ENCODE data around the gene CCDC30. TPM values are rescaled to one million over a fixed set of nuclear protein-coding genes. Genes with fewer than 3 reads are reported as not detected.

The CCDC30 gene
- total RNA-seq, 4 donors from 2014 or later = 0.75 to 3.7 (median 1.7) TPM

DNA sequence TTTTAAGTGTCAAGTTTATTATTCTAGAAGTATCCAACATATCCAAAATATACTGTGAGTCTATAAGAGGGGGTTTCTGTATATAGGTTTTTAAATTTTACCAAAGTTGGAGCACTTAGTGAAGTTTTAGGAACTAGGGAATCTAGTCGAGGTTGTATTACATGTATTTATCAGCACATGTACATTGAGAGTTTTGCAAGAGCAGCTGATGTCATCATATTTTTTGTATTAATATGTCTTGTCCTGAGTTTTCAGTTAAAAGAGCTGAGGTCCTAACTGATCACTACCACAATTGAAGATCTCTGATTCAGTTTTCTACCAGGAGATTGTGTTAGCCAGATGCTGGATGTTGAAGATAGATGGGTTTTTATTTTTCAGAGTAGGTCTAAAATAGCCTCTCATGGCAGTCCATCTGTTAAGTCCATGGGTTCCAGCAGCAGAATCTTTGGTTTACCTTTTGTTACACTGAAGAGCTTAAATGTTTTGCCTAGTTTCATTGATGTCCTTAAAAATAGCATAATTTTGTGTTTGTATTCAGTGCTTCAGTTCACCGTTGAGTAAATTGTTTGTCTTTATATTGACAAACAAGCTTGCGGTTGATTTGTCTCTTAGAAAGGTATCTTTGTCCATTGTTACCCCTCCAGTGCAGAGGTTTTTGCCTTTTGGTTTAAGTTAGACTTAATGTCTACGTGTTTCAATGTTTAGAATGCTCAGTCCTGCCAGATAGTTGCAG, 235.2 kb downstream of the CCDC30 start:
- Histone ChIP-seq H3K4me3 (no peak overlapping the region), H3K27ac (no peak overlapping the region), H3K9me3 (no peaks in the 10 kb centered on the region), H3K4me1 (peaks cover 0 to 23% (median 5%) of the 10 kb centered on the region in 4 donors), H3K27me3 (no peaks in the 10 kb centered on the region), H3K36me3 (peaks cover 0 to 66% (median 28%) of the 10 kb centered on the region in 4 donors)
- in situ Hi-C loops (cut with MboI; ENCODE audit: low pct_ligation_motif_present in 1 of 4, low pct_unique_long_range_greater_than_20kb in 1 of 4, low sequenced_read_pairs in 3 of 4) = no loop called here
- no peak for DNase-seq
- intact Hi-C loops (cut with DNase I; ENCODE audit: low total_unique reads) = loop anchor here (10.0 kb wide), 1 partner anchor 47 kb away; the partner anchor contains the start of gene CLDN19
- TF ChIP-seq CTCF (IDR thresholded peaks at IDR 0.05) (no peak), EP300 (IDR thresholded peaks at IDR 0.05; ENCODE audit: low read depth) (no peak), POLR2AphosphoS5 (IDR thresholded peaks at IDR 0.05) (no peak), POLR2A (IDR thresholded peaks at IDR 0.05) (no peak)
- WGBS, 2 donors (ENCODE audit: low coverage in 1 of 2) = 92% methylated on average over 2 to 4 of the region's 4 CpGs

DNA sequence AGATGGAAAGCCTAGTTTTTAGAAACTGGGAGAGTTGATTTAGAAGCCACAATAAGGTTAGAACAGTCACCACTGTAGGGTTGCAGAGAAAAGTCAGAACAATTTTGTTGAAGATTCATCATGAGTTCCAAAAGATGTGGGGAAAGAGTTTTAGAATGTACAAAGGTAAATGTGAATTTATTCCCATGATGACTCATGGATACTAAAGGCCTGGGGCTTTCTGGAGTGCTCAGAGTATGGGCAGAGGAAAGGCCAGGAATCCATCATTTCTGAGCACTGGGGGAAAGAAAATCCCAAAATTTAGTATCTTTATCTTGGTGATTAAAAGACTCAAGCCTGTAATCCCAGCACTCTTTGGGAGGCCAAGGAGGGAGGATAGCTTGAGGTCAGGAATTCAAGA, 236.9 kb downstream of the CCDC30 start:
- H3K4me3 ChIP-seq = no peak overlapping the region
- DNase-seq = no peak
- in situ Hi-C loops (cut with MboI; ENCODE audit: low pct_ligation_motif_present in 1 of 4, low pct_unique_long_range_greater_than_20kb in 1 of 4, low sequenced_read_pairs in 3 of 4) (no loop called here), intact Hi-C loops (cut with DNase I; ENCODE audit: low total_unique reads) (no loop called here)
- TF ChIP-seq CTCF (IDR thresholded peaks at IDR 0.05) (no peak), POLR2AphosphoS5 (IDR thresholded peaks at IDR 0.05) (no peak), EP300 (IDR thresholded peaks at IDR 0.05; ENCODE audit: low read depth) (no peak)
- no peaks in the 10 kb centered on the region for H3K27me3 ChIP-seq
- H3K4me1 ChIP-seq = peaks cover 0 to 5% (median 0%) of the 10 kb centered on the region in 4 donors
- no peaks in the 10 kb centered on the region for H3K9me3 ChIP-seq
- H3K27ac ChIP-seq = no peak overlapping the region
- H3K36me3 ChIP-seq = peaks cover 0 to 83% (median 28%) of the 10 kb centered on the region in 4 donors

DNA sequence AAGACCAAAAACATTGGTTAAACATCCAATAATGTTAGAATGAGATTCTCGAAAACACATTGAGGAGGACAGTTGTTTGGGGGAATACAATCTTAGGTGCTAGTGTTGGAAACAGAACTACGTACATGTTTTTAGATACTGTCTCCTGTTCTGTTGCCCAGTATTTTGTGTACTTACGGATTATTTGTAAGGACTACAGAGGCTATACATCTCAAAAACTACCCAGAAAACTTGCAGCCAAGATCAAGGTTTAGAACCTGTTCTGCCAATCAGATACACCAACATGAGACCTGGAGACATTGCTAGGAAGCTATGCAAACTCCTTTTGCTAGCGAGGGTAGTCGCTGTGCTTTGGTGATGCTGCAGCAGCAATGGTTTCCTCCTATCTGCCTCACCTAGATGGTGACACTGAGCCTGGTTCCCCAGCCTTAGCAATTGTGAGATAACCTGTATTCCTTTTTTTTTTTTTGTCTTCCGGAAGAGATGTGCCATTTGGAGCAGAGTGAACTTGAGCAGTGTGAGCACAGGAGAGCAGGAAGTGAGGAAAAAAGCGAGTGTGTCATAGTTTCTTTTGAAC, 240.9 kb downstream of the CCDC30 start:
- no peaks in the 10 kb centered on the region for H3K4me1 ChIP-seq
- H3K27me3 ChIP-seq = no peaks in the 10 kb centered on the region
- no peaks in the 10 kb centered on the region for H3K9me3 ChIP-seq
- no peak overlapping the region for H3K27ac ChIP-seq
- in situ Hi-C loops (cut with MboI; ENCODE audit: low pct_ligation_motif_present in 1 of 4, low pct_unique_long_range_greater_than_20kb in 1 of 4, low sequenced_read_pairs in 3 of 4) = no loop called here
- H3K4me3 ChIP-seq = no peak overlapping the region
- DNase-seq = no peak
- 91 to 93% methylated on average over 3 to 7 of the region's 7 CpGs for WGBS, 2 donors (ENCODE audit: low coverage in 1 of 2)
- no peak for TF ChIP-seq POLR2AphosphoS5 (IDR thresholded peaks at IDR 0.05)
- no peak for TF ChIP-seq CTCF (IDR thresholded peaks at IDR 0.05)
- TF ChIP-seq POLR2A (IDR thresholded peaks at IDR 0.05) = no peak
- TF ChIP-seq EP300 (IDR thresholded peaks at IDR 0.05; ENCODE audit: low read depth) = no peak
- intact Hi-C loops (cut with DNase I; ENCODE audit: low total_unique reads) = no loop called here
- H3K36me3 ChIP-seq = peaks cover 0 to 71% (median 21%) of the 10 kb centered on the region in 4 donors

Small RNAs within 50 kb of the gene (small RNA-seq; reads per million reads assigned to genes)
- gene RNU6-536P = 0 reads per million in 4 donors
- gene TMSB4XP1 = 0 reads per million in 4 donors

Other genes with a start within 250 kb of the CCDC30 start
- 10 to 100 TPM; 18.5 to 62.1 (median 38.6) TPM for gene FOXJ3, start 128.1 kb upstream of the CCDC30 start, total RNA-seq
- gene RIMKLA, start 82.5 kb upstream of the CCDC30 start, total RNA-seq = 10 to 100 TPM in 2 of 4 donors, 1 to 10 TPM in 2; 2.4 to 11.9 (median 8.8) TPM
- 1 to 10 TPM in 2 of 4 donors, not detected in 2; 4.3 to 8.7 TPM for gene ZMYND12, start 7.3 kb upstream of the CCDC30 start, total RNA-seq
- gene PPCS, start 6.7 kb upstream of the CCDC30 start, total RNA-seq = 100 to 1,000 TPM in 1 of 4 donors, 10 to 100 TPM in 3; 14.3 to 105 (median 57.6) TPM
- 10 to 100 TPM in 3 of 4 donors, not detected in 1; 16.9 to 26.5 (median 24.6) TPM for gene PPIH, start 195.1 kb downstream of the CCDC30 start, total RNA-seq
- 100 to 1,000 TPM; 288 to 403 (median 380) TPM for gene YBX1, start 219.1 kb downstream of the CCDC30 start, total RNA-seq

Data from transverse colon (tissue), 4 donors.